Right atrium auricular region (tissue), 2 donors: ENCODE measurements around the gene CUBN. TPM values are rescaled to one million over a fixed set of nuclear protein-coding genes. Genes with fewer than 3 reads are reported as not detected.

Experiments
- DNase-seq: peaks from one replicate; pipeline ENCODE4 v3.0.0-alpha.2; 2019; ENCODE audit warnings: low spot score
- H3K27ac ChIP-seq, 2 donors: fragments of 200-600 bp; sonication (generic); 1 replicate in 1 of 2; 2 replicates in 1 of 2; pipeline ENCODE4 v1.5.1; 2016 to 2019
- H3K27me3 ChIP-seq, 2 donors: fragments of 200-600 bp; sonication (generic); one replicate each; pipeline versions ENCODE4 v1.5.1 to v1.6.0; 2017 to 2019
- H3K36me3 ChIP-seq: fragments of 200-600 bp; sonication (generic); one replicate; pipeline ENCODE4 v1.5.1; 2016
- H3K4me1 ChIP-seq, 2 donors: fragments of 200-600 bp; sonication (generic); one replicate each; pipeline versions ENCODE4 v1.5.1 to v1.6.0; 2017 to 2019
- H3K4me3 ChIP-seq, 2 donors: fragments of 200-600 bp; sonication (generic); 1 replicate in 1 of 2; 2 replicates in 1 of 2; pipeline ENCODE4 v1.5.1; 2017 to 2019; ENCODE audit warnings: mild to moderate bottlenecking in 1 of 2, moderate library complexity in 1 of 2
- H3K9me3 ChIP-seq, 2 donors: fragments of 200-600 bp; sonication (generic); one replicate each; pipeline ENCODE4 v1.5.1; 2019
- CTCF ChIP-seq, 2 donors: fragments of 200-600 bp; sonication (generic); IDR thresholded peaks; one replicate each; pipeline ENCODE4 v1.5.1; 2019; ENCODE audit warnings: antibody characterized with exemption in 2 of 2
- total RNA-seq, 2 donors: library from RNA; depleted of rRNA; stranded (reverse); fragments of >200 nt; gene quantifications; one replicate each; pipeline ENCODE4 v1.1.0, GENCODE V29; 2016

The CUBN gene
- total RNA-seq, 2 donors from 2014 or later = 0.15 to 0.94 TPM

GRCh38 chr10:17053513-17053912 is 76.1 kb downstream of the CUBN start:
- no peak overlapping the region for H3K27ac ChIP-seq
- H3K27me3 ChIP-seq = no peaks in the 10 kb centered on the region
- no peaks in the 10 kb centered on the region for H3K36me3 ChIP-seq
- H3K4me1 ChIP-seq = no peaks in the 10 kb centered on the region
- no peak for DNase-seq
- peaks cover 0 to 7% of the 10 kb centered on the region in 2 donors for H3K9me3 ChIP-seq
- no peak for TF ChIP-seq CTCF (IDR thresholded peaks at IDR 0.05)
- no peak overlapping the region for H3K4me3 ChIP-seq

GRCh38 chr10:17053061-17053460 is 76.5 kb downstream of the CUBN start:
- no peak for TF ChIP-seq CTCF (IDR thresholded peaks at IDR 0.05)
- H3K27ac ChIP-seq = no peak overlapping the region
- no peaks in the 10 kb centered on the region for H3K36me3 ChIP-seq
- no peak overlapping the region for H3K4me3 ChIP-seq
- no peak for DNase-seq
- no peaks in the 10 kb centered on the region for H3K27me3 ChIP-seq
- peaks cover 0 to 7% of the 10 kb centered on the region in 2 donors for H3K9me3 ChIP-seq
- H3K4me1 ChIP-seq = no peaks in the 10 kb centered on the region

- H3K36me3 ChIP-seq = no peaks in the 10 kb centered on the region
- no peak for DNase-seq
- no peak overlapping the region for H3K27ac ChIP-seq
- TF ChIP-seq CTCF (IDR thresholded peaks at IDR 0.05) = no peak
- H3K9me3 ChIP-seq = peaks cover 0 to 7% of the 10 kb centered on the region in 2 donors
- no peak overlapping the region for H3K4me3 ChIP-seq
- H3K27me3 ChIP-seq = no peaks in the 10 kb centered on the region
- H3K4me1 ChIP-seq = no peaks in the 10 kb centered on the region
Measured at GRCh38 chr10:17051851-17052250, 77.8 kb downstream of the CUBN start.

GRCh38 chr10:17049195-17049594 is 80.4 kb downstream of the CUBN start:
- DNase-seq = no peak
- no peak overlapping the region for H3K4me3 ChIP-seq
- H3K27me3 ChIP-seq = no peaks in the 10 kb centered on the region
- H3K4me1 ChIP-seq = no peaks in the 10 kb centered on the region
- TF ChIP-seq CTCF (IDR thresholded peaks at IDR 0.05) = no peak
- H3K27ac ChIP-seq = no peak overlapping the region
- no peaks in the 10 kb centered on the region for H3K36me3 ChIP-seq
- peaks cover 0 to 7% of the 10 kb centered on the region in 2 donors for H3K9me3 ChIP-seq

GRCh38 chr10:17047908-17048307 is 81.7 kb downstream of the CUBN start:
- Histone ChIP-seq H3K4me3 (no peak overlapping the region), H3K36me3 (no peaks in the 10 kb centered on the region), H3K9me3 (peaks cover 0 to 7% of the 10 kb centered on the region in 2 donors), H3K27ac (no peak overlapping the region), H3K4me1 (no peaks in the 10 kb centered on the region), H3K27me3 (no peaks in the 10 kb centered on the region)
- DNase-seq = no peak
- TF ChIP-seq CTCF (IDR thresholded peaks at IDR 0.05) = no peak

- no peak for DNase-seq
Measured at GRCh38 chr10:17046989-17047388, 82.6 kb downstream of the CUBN start.

More at GRCh38 chr10:17046989-17047388, 82.6 kb downstream of the CUBN start:
- H3K9me3 ChIP-seq = peaks cover 0 to 7% of the 10 kb centered on the region in 2 donors
- TF ChIP-seq CTCF (IDR thresholded peaks at IDR 0.05) = no peak
- H3K4me3 ChIP-seq = no peak overlapping the region
- no peaks in the 10 kb centered on the region for H3K27me3 ChIP-seq
- H3K27ac ChIP-seq = no peak overlapping the region
- no peaks in the 10 kb centered on the region for H3K4me1 ChIP-seq
- H3K36me3 ChIP-seq = no peaks in the 10 kb centered on the region
